ENCODE results near the gene DPP3. TPM values are rescaled to one million over a fixed set of nuclear protein-coding genes. Genes with fewer than 3 reads are reported as not detected.

DPP3 gene
- total RNA-seq, 2 donors from 2014 or later: 20.2 to 22.2 TPM

DNA sequence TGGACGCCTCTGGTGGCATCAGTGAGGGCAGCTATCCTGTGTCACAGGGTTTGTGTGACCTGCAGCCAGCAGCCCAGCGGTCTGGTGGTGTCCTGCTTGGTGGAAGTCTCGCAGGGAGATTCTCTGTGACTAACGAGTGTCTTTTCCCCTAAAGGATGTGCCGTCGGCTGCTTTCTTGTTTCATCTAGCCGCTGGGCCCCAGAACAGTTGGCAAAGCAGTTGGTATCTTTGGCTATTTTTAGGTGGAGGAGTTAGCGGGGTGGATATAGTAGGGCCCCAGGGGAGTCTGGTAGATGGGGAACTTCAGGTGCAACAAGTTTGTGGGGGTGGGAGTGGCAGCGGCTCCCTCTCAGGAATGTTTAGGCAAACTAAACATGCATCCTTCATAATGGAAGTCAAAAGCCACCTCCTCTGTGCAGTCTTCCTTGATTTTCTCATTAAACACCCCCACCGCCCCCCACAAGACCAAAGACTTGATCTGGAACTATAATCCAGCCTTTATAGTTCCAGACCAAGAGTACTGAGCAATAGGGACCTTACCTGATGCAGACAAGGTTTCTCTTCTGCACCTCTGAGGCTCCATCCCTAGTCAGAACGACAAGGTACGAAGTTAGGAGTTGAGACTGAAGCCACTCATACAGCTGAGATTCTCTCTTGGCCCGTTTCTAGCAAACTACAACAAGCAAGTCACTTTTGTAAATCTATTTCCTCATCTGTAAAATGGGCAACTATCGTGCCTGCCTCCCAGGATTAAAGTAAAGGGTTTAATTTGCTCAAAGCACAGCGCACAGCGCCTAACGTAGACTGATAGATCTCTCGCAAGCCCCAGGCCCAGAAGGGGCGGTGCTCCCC lies 14.6 kb upstream of the DPP3 start:
- no peak for DNase-seq (ENCODE audit: low spot score)
- Histone ChIP-seq H3K9me3 (no peaks in the 10 kb centered on the region), H3K4me3 (peak overlapping the region; percentile 95), H3K27me3 (replicated peaks; ENCODE audit: insufficient read depth) (no peaks in the 10 kb centered on the region), H3K4me1 (ENCODE audit: control insufficient read depth in 1 of 2, low read depth in 2 of 2) (peaks cover 0 to 26% of the 10 kb centered on the region in 2 donors), H3K27ac (peak overlapping the region; percentile 14 to 73), H3K36me3 (no peaks in the 10 kb centered on the region)
- TF ChIP-seq, protein P1, sequence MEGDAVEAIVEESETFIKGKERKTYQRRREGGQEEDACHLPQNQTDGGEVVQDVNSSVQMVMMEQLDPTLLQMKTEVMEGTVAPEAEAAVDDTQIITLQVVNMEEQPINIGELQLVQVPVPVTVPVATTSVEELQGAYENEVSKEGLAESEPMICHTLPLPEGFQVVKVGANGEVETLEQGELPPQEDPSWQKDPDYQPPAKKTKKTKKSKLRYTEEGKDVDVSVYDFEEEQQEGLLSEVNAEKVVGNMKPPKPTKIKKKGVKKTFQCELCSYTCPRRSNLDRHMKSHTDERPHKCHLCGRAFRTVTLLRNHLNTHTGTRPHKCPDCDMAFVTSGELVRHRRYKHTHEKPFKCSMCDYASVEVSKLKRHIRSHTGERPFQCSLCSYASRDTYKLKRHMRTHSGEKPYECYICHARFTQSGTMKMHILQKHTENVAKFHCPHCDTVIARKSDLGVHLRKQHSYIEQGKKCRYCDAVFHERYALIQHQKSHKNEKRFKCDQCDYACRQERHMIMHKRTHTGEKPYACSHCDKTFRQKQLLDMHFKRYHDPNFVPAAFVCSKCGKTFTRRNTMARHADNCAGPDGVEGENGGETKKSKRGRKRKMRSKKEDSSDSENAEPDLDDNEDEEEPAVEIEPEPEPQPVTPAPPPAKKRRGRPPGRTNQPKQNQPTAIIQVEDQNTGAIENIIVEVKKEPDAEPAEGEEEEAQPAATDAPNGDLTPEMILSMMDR (IDR thresholded peaks at IDR 0.05): no peak
- ATAC-seq (ENCODE audit: insufficient number of reproducible peaks, low FRiP score, low read depth): no peak

- DNase-seq (ENCODE audit: low spot score) (peak; percentile 66), ATAC-seq (ENCODE audit: insufficient number of reproducible peaks, low FRiP score, low read depth) (peak; percentile 72)
- Histone ChIP-seq H3K27me3 (replicated peaks; ENCODE audit: insufficient read depth) (no peaks in the 10 kb centered on the region), H3K9me3 (no peaks in the 10 kb centered on the region), H3K27ac (peak within 1 kb of the TSS; percentile 14 to 73), H3K36me3 (peaks cover 8% of the 10 kb centered on the region), H3K4me3 (peak within 1 kb of the TSS; percentile 95), H3K4me1 (ENCODE audit: control insufficient read depth in 1 of 2, low read depth in 2 of 2) (peaks cover 0 to 26% of the 10 kb centered on the region in 2 donors)
- TF ChIP-seq, protein P1 (IDR thresholded peaks at IDR 0.05): no peak
These were observed 13.8 kb upstream of the DPP3 start, which contains the start of gene PELI3 for GRCh38 chr11:66466225-66467033. Gene PELI3 (plus strand): TSS chr11:66466905. CDS start chr11:66468129, 1,224 bp downstream.

GRCh38 chr11:66467034-66467659 lies 13.1 kb upstream of the DPP3 start:
- Histone ChIP-seq H3K9me3 (no peaks in the 10 kb centered on the region), H3K36me3 (peaks cover 13% of the 10 kb centered on the region), H3K4me1 (ENCODE audit: control insufficient read depth in 1 of 2, low read depth in 2 of 2) (peaks cover 0 to 26% of the 10 kb centered on the region in 2 donors), H3K4me3 (peak overlapping the region; percentile 95), H3K27me3 (replicated peaks; ENCODE audit: insufficient read depth) (no peaks in the 10 kb centered on the region), H3K27ac (no peak overlapping the region)
- peak; percentile 62 for ATAC-seq (ENCODE audit: insufficient number of reproducible peaks, low FRiP score, low read depth)
- TF ChIP-seq, protein P1 (IDR thresholded peaks at IDR 0.05): peak; percentile 62
- no peak for DNase-seq (ENCODE audit: low spot score)

- ATAC-seq (ENCODE audit: insufficient number of reproducible peaks, low FRiP score, low read depth): no peak
- TF ChIP-seq, protein P1 (IDR thresholded peaks at IDR 0.05): no peak
- H3K27ac ChIP-seq: no peak overlapping the region
These were observed 12.5 kb upstream of the DPP3 start for GRCh38 chr11:66467756-66468155.

More at GRCh38 chr11:66467756-66468155, 12.5 kb upstream of the DPP3 start:
- Histone ChIP-seq H3K4me3 (peak overlapping the region; percentile 95), H3K36me3 (peaks cover 19% of the 10 kb centered on the region), H3K9me3 (no peaks in the 10 kb centered on the region), H3K27me3 (replicated peaks; ENCODE audit: insufficient read depth) (no peaks in the 10 kb centered on the region), H3K4me1 (ENCODE audit: control insufficient read depth in 1 of 2, low read depth in 2 of 2) (peaks cover 0 to 26% of the 10 kb centered on the region in 2 donors)
- no peak for DNase-seq (ENCODE audit: low spot score)

Data from thoracic aorta (tissue), 2 donors.